Kidney capillary endothelial cell (primary cell): ENCODE data around the gene KRTAP5-1.
"Not testable (repeated sequence)": the region's sequence is repeated elsewhere in the genome, so short reads cannot be mapped to it uniquely, and the experiment has no call there.

Source experiments
- DNase-seq: peaks from one replicate; pipeline ENCODE4 v3.0.0-alpha.2; 2018; ENCODE audit warnings: low spot score

Gene KRTAP5-1

DNA sequence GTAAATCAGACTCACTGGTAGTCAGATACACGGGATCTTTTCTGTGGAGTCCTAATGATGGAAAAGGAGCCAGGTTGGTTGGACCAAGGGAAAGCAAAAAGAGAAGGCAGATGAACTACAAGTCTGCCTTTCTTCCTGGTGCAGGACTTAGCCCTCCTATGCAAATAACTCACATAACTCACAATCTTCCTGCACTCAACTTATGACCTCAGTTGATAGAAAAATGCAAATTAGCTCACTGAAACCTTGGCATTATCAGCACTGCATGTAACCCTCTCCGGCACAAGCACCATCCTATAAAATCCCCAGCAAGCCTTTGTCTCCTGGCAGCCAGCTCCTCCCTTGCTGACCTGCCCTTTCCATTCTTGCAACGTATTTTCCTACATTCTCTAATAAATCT lies 16.6 kb upstream of the KRTAP5-1 start:
- not testable (repeated sequence) for DNase-seq

- DNase-seq, result no peak
These were observed 15.5 kb upstream of the KRTAP5-1 start for GRCh38 chr11:1600626-1601025.

- DNase-seq, result no peak
These were observed 13.7 kb upstream of the KRTAP5-1 start for GRCh38 chr11:1598816-1599215.

GRCh38 chr11:1598406-1598805 lies 13.3 kb upstream of the KRTAP5-1 start:
- not testable (repeated sequence) for DNase-seq

- DNase-seq, result no peak
These were observed 12.9 kb upstream of the KRTAP5-1 start, which contains the start of gene KRTAP5-2 for GRCh38 chr11:1597994-1598380. TSS of gene KRTAP5-2 (minus strand) at chr11:1598294. CDS start at chr11:1598250, 44 bp downstream.

DNA sequence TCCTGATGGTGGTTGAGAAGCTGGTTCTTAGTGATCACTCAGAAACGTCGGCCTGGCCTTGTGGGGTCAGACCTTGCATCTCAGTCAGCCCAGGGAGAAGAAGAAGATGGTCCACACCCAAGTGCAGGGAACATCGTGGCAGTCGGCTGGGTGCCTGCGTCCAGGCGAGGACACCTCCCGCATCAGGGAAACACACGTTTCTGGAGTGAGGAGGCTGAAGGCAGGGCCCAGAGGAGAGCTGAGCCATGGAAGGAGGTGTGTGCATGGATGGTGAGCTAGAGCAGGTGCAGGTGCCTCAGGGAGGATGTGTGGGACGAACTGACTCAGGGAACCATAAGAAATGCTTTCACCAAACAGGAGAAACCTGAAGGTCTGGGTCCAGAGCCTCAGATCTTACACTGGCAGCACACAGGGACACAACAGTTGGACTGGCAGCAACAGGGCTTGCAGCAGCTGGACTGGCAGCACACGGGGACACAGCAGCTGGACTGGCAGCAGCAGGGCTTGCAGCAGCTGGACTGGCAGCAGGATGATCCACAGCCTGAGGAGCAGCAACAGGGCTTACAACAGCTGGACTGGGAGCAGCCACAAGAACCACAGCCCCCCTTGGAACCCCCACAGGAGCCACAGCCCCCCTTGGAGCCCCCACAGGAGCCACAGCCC lies 12.4 kb upstream of the KRTAP5-1 start:
- no peak for DNase-seq

DNA sequence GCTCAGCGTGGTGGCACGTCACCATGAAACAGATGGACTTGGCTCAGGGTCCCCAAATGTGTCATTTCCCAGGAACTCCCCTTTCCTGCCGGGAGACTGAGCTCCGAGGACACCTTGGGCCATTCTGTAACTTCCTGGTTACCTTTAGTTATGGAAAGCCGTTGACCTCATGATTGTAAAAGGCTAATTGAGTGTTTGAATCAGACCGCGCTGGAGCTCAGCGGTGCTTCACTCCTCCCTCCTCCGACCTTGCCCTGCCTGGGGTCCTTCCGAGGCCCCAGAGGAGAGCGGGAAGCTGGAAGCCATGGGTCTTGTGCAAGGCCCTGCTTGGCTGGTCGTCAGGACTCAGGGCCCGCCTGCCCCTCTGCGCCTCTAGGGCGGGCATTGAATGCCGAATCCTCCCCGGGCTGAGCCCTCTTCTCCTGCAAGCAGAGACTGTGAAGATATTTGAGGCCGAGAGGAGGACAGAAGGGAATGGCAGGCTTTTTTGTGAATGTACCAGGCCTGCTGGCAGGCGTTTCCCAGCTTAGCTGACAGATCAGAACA lies 11.6 kb upstream of the KRTAP5-1 start:
- DNase-seq, result not testable (repeated sequence)

- DNase-seq, result peak; percentile 11
These were observed 11.0 kb upstream of the KRTAP5-1 start for GRCh38 chr11:1595994-1596575.

GRCh38 chr11:1592628-1593027 lies 7.5 kb upstream of the KRTAP5-1 start:
- DNase-seq, result no peak

GRCh38 chr11:1589996-1590395 lies 4.9 kb upstream of the KRTAP5-1 start:
- DNase-seq, result no peak

- peak; percentile 90 for DNase-seq
These were observed 4.3 kb upstream of the KRTAP5-1 start for GRCh38 chr11:1589191-1589963.

- no peak for DNase-seq
These were observed 1.6 kb upstream of the KRTAP5-1 start for GRCh38 chr11:1586699-1587098.

- DNase-seq, result not testable (repeated sequence)
These were observed 2.2 kb downstream of the KRTAP5-1 start for GRCh38 chr11:1582909-1583308.

GRCh38 chr11:1581976-1582375 lies 3.1 kb downstream of the KRTAP5-1 start:
- DNase-seq, result no peak

- DNase-seq, result no peak
These were observed 8.3 kb downstream of the KRTAP5-1 start for GRCh38 chr11:1576825-1577224.

- not testable (repeated sequence) for DNase-seq
These were observed 9.3 kb downstream of the KRTAP5-1 start for GRCh38 chr11:1575756-1576155.

GRCh38 chr11:1574933-1575242 lies 10.2 kb downstream of the KRTAP5-1 start:
- DNase-seq, result no peak

- no peak for DNase-seq
These were observed 10.7 kb downstream of the KRTAP5-1 start for GRCh38 chr11:1574238-1574932.

GRCh38 chr11:1573903-1574237 lies 11.2 kb downstream of the KRTAP5-1 start:
- no peak for DNase-seq

DNA sequence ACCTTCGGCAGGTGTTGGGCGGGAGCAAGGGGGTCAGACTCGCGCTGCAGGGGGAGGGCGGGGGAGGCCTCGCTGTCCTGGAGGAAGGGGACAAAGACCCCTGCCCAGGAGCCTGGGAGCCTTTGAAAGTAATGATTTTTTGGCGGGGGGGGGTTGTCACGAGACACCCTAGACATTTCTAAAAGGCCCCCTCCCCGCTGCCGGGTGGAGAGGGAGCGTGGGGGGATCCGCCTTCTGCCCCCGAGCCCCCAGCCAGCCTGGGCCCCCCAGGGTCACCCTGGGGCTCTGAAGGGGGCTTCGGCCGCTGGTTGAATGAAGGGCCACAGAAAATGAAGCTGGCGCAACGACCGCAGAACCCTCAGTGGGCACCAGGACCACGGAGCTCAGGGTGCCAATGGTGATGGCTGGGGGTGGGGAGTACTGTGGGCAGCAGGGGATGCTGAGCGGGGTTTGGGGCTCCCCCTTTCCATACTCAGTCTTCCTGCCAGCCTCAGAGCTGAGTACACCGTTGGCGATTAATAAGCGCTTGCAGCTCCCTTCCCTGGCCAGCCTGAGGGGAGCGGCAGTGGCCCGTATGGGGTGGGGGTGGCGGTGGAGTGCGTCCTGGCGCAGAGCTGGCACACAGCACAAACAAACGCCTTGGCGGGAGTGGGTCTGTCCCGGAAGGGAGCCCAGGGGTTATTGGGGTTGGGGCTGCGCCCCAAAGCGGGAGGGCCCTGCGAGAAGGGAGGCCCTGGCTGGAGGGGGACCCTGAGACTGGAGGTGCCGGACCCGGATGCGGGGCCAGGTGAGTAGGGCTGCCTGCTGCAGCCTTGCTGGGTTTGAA lies 11.8 kb downstream of the KRTAP5-1 start:
- DNase-seq, result no peak

DNA sequence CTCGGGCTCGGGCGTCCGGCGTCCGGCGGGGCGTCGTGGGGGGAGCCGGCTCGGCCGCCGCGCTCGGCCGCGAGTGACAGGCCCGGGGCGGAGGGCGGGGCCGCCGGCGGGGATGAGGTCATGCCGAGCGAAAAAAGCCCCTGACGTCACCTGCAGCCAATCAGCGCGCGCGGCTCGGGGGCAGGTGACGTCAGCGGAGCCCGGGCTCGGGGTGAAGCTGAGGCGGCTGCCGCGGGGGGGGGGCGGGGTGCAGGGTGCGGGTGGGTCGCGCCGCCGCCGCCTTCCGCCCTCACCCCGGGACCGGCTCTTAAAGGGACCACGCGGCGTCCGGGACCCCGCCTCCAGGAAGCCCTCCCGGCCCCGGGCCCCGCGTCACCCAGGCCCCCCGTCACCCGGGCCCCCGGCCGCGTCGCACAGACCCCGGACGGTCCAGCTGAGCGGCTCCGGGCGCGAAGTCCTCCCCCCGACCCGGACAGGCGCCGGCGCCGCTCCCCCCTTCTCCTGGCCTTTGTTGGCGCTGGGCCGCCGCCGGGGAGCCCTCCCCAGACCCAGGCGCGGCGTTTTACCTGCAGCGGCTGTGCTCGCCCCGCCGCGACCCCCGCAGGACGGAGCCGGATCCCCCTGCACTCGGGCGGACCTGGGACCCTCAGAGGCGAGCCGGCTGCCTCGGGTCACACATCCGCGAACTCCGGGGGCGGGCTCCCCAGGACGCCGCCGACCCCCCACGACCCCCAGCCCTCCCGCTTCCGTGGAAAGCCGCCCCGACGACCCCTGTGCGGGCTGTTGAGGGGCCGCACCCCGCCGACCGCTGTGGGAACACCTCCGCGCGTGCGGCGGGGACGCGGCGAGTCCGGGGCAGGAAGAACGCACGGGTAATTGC lies 12.6 kb downstream of the KRTAP5-1 start, which contains the start of gene DUSP8:
Gene DUSP8, minus strand, starts transcription at position 75 of the 880 bp plus-strand sequence. CDS start 6,445 bp downstream, outside the sequence.
- DNase-seq, result peak; percentile 84
